ENCODE data around the gene NME3. TPM values are rescaled to one million over a fixed set of nuclear protein-coding genes. Genes with fewer than 3 reads are reported as not detected.

The NME3 gene
- total RNA-seq, 4 donors from 2014 or later = 49.9 to 106 (median 87.2) TPM

GRCh38 chr16:1772908-1773702 is 1.8 kb upstream of the NME3 start, which contains the start of gene MRPS34:
Gene MRPS34, minus strand, starts transcription at chr16:1773134. Its CDS starts 15 bp downstream, at chr16:1773119.
- Histone ChIP-seq H3K4me3 (peak within 1 kb of the TSS; percentile 71 to 84), H3K36me3 (peaks cover 0 to 53% of the 10 kb centered on the region in 2 donors), H3K4me1 (peaks cover 0 to 66% (median 27%) of the 10 kb centered on the region in 3 donors), H3K27ac (peak within 1 kb of the TSS; percentile 48 to 99 (median 97)), H3K27me3 (no peaks in the 10 kb centered on the region), H3K9me3 (no peaks in the 10 kb centered on the region)
- TF ChIP-seq POLR2A (IDR thresholded peaks at IDR 0.05) (peak; percentile 59 to 65), POLR2AphosphoS5 (IDR thresholded peaks at IDR 0.05) (peak; percentile 86), EP300 (IDR thresholded peaks at IDR 0.05) (no peak), CTCF (IDR thresholded peaks at IDR 0.05) (peak in 3 of 4 experiments; percentile 71 to 88 (median 77))
- no CpG with 5 or more reads among the region's 108 CpGs for WGBS, 2 donors (ENCODE audit: low coverage in 1 of 2)
- peak; percentile 63 for ATAC-seq

- no peaks in the 10 kb centered on the region for H3K9me3 ChIP-seq
- peak within 1 kb of the TSS; percentile 71 to 84 for H3K4me3 ChIP-seq
- peak within 1 kb of the TSS; percentile 48 to 99 (median 97) for H3K27ac ChIP-seq
- H3K36me3 ChIP-seq = peaks cover 0 to 53% of the 10 kb centered on the region in 2 donors
- ATAC-seq = no peak
- 0% methylated on average over 2 of the region's 53 CpGs; no CpG with 5 or more reads in 1 of the 2 donors for WGBS, 2 donors (ENCODE audit: low coverage in 1 of 2)
- TF ChIP-seq EP300 (IDR thresholded peaks at IDR 0.05) = no peak
- TF ChIP-seq POLR2AphosphoS5 (IDR thresholded peaks at IDR 0.05) = no peak
- no peak for TF ChIP-seq CTCF (IDR thresholded peaks at IDR 0.05)
- no peak for TF ChIP-seq POLR2A (IDR thresholded peaks at IDR 0.05)
- peaks cover 0 to 66% (median 27%) of the 10 kb centered on the region in 3 donors for H3K4me1 ChIP-seq
- H3K27me3 ChIP-seq = no peaks in the 10 kb centered on the region
Observed at GRCh38 chr16:1772362-1772907, 1.1 kb upstream of the NME3 start, which contains the start of gene EME2. Gene EME2, plus strand, starts transcription at chr16:1772810. Its CDS starts 418 bp downstream, at chr16:1773228.

- WGBS, 2 donors (ENCODE audit: low coverage in 1 of 2) = 0 to 5% methylated on average over 3 to 4 of the region's 22 CpGs
- Histone ChIP-seq H3K27me3 (no peaks in the 10 kb centered on the region), H3K36me3 (peaks cover 0 to 53% of the 10 kb centered on the region in 2 donors), H3K4me1 (peaks cover 0 to 66% (median 27%) of the 10 kb centered on the region in 3 donors), H3K9me3 (no peaks in the 10 kb centered on the region), H3K27ac (peak overlapping the region in 3 of 4 donors; percentile 96 to 99 (median 98)), H3K4me3 (peak overlapping the region; percentile 71 to 84)
- ATAC-seq = no peak
- TF ChIP-seq POLR2AphosphoS5 (IDR thresholded peaks at IDR 0.05) = no peak
- TF ChIP-seq POLR2A (IDR thresholded peaks at IDR 0.05) = no peak
- no peak for TF ChIP-seq CTCF (IDR thresholded peaks at IDR 0.05)
- TF ChIP-seq EP300 (IDR thresholded peaks at IDR 0.05) = no peak
Observed at GRCh38 chr16:1771864-1772361, 570 bp upstream of the NME3 start.

- peak; percentile 37 for TF ChIP-seq POLR2AphosphoS5 (IDR thresholded peaks at IDR 0.05)
- TF ChIP-seq POLR2A (IDR thresholded peaks at IDR 0.05) = peak in 1 of 2 donors; percentile 31
- TF ChIP-seq EP300 (IDR thresholded peaks at IDR 0.05) = no peak
- peak in 1 of 4 experiments; percentile 19 for TF ChIP-seq CTCF (IDR thresholded peaks at IDR 0.05)
Observed at GRCh38 chr16:1770328-1771187, 785 bp downstream of the NME3 start.

More at GRCh38 chr16:1770328-1771187, 785 bp downstream of the NME3 start:
- Histone ChIP-seq H3K4me1 (peaks cover 0 to 60% (median 27%) of the 10 kb centered on the region in 3 donors), H3K27me3 (no peaks in the 10 kb centered on the region), H3K4me3 (peak overlapping the region; percentile 71 to 84), H3K9me3 (no peaks in the 10 kb centered on the region), H3K27ac (peak overlapping the region; percentile 52 to 99 (median 97)), H3K36me3 (peaks cover 0 to 53% of the 10 kb centered on the region in 2 donors)
- ATAC-seq = peak; percentile 40
- no CpG with 5 or more reads among the region's 81 CpGs for WGBS, 2 donors (ENCODE audit: low coverage in 1 of 2)
